Measurements from ENCODE around the gene SLC35B2.

The SLC35B2 gene

GRCh38 chr6:44223319-44224028, 33.9 kb downstream of the SLC35B2 start, which contains the start of gene SLC29A1:
Gene SLC29A1 (plus strand): TSS chr6:44223595. CDS start chr6:44227314, 3,719 bp downstream.
- no peak within 1 kb of the TSS for H3K27ac ChIP-seq (ENCODE audit: low read depth, low read length, severe bottlenecking)
- no peaks in the 10 kb centered on the region for H3K9me3 ChIP-seq (ENCODE audit: control insufficient read depth, low read length)
- WGBS, 2 experiments (ENCODE audit: insufficient coverage in 2 of 2) = 0% methylated on average over 49 to 63 of the region's 73 CpGs
- peak within 1 kb of the TSS; percentile 44 for H3K4me3 ChIP-seq (ENCODE audit: extremely low read depth, insufficient read depth, low read length, poor library complexity, severe bottlenecking)
- peaks cover 31% of the 10 kb centered on the region for H3K4me1 ChIP-seq (ENCODE audit: control insufficient read depth, insufficient read depth, low read length, poor library complexity, severe bottlenecking)
- no peaks in the 10 kb centered on the region for H3K36me3 ChIP-seq (ENCODE audit: control insufficient read depth, insufficient read depth, low read length)

DNA sequence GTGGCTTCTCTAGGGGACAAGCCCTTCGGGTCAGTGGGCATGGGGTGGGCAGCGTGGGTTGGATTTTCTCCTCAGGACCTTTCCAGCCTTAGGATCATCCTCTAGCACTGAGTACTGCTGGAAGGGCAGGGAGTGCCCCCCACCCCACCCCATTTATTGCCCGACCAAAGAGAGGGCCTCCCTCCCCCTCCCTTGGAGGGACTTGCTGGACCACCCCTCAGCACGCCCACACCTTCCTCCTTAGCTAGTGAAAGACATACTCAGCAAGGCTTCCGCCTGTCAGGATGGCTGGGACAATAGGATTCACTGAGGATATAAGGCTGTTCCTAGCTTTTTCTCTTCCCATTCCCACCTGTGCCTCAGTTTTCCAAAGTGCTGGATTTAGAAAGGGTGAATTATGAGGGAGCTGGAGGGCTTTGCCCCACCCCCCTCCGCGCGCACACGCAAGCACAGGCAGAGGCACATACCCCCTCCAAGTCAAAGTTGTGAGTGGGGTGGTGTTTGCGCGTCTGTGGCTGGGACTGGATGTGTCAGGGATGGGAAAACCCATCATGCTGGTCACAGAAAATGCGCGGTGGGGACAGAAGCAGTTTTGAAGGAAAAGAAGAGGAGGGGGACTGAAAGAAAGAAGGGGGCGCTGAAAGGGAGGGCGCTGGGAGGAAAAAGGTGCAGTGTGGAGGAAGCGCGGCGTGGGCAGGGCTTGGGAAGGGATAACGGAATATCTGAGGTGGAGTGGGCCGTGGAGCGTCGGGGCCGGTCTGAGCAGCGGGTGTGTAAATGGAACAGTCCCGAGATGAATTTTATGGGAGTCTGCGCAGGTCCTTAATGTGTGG, 34.6 kb downstream of the SLC35B2 start:
- H3K4me1 ChIP-seq (ENCODE audit: control insufficient read depth, insufficient read depth, low read length, poor library complexity, severe bottlenecking) = peaks cover 38% of the 10 kb centered on the region

GRCh38 chr6:44221961-44222335, 35.4 kb downstream of the SLC35B2 start:
- H3K27ac ChIP-seq (ENCODE audit: low read depth, low read length, severe bottlenecking) = no peak overlapping the region
- peaks cover 45% of the 10 kb centered on the region for H3K4me1 ChIP-seq (ENCODE audit: control insufficient read depth, insufficient read depth, low read length, poor library complexity, severe bottlenecking)
- 60% methylated on average over 1 of the region's 2 CpGs; no CpG with 5 or more reads in 1 of the 2 experiments for WGBS, 2 experiments (ENCODE audit: insufficient coverage in 2 of 2)
- H3K36me3 ChIP-seq (ENCODE audit: control insufficient read depth, insufficient read depth, low read length) = no peaks in the 10 kb centered on the region
- H3K9me3 ChIP-seq (ENCODE audit: control insufficient read depth, low read length) = no peaks in the 10 kb centered on the region
- no peak overlapping the region for H3K4me3 ChIP-seq (ENCODE audit: extremely low read depth, insufficient read depth, low read length, poor library complexity, severe bottlenecking)

More for the DNA sequence above, 34.6 kb downstream of the SLC35B2 start:
- Histone ChIP-seq H3K4me3 (ENCODE audit: extremely low read depth, insufficient read depth, low read length, poor library complexity, severe bottlenecking) (peak overlapping the region; percentile 44), H3K27ac (ENCODE audit: low read depth, low read length, severe bottlenecking) (no peak overlapping the region), H3K9me3 (ENCODE audit: control insufficient read depth, low read length) (no peaks in the 10 kb centered on the region), H3K36me3 (ENCODE audit: control insufficient read depth, insufficient read depth, low read length) (no peaks in the 10 kb centered on the region)
- WGBS, 2 experiments (ENCODE audit: insufficient coverage in 2 of 2) = 4 to 7% methylated on average over 9 to 20 of the region's 26 CpGs

DNA sequence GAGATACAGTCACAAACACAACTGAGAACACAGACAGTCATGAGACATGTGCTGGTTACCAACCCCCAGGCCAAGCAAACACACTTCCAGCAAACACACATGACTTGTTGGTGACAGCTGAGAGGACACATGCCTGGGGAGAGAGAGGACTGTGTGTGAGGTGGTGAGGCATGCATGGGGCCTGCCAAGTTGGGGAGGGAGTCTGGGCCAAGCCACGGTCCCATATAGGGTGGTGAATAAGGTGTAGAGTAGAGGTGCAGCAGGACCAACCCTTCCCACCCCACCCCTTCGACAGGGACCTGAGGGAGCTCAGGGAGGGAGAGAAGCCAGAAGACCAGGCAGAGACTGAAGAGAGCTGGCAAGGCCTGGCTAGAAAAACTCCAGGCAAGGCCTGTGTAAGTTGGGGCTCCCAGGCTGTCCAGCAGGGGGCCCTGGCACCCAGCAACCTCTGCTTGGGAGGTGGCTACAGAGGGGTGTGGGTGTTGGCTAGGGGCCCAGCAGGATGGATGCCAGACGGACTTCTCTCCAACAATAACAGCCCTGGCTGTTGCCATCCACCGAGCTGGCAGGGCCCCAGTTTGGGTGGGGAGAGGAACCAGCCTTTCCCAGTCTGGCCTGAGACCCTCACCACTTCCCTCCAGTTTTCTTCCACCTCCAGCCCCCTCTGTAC, 35.9 kb downstream of the SLC35B2 start:
- WGBS, 2 experiments (ENCODE audit: insufficient coverage in 2 of 2) = no CpG with 5 or more reads among the region's 4 CpGs
- Histone ChIP-seq H3K4me3 (ENCODE audit: extremely low read depth, insufficient read depth, low read length, poor library complexity, severe bottlenecking) (no peak overlapping the region), H3K36me3 (ENCODE audit: control insufficient read depth, insufficient read depth, low read length) (no peaks in the 10 kb centered on the region), H3K9me3 (ENCODE audit: control insufficient read depth, low read length) (no peaks in the 10 kb centered on the region), H3K27ac (ENCODE audit: low read depth, low read length, severe bottlenecking) (no peak overlapping the region), H3K4me1 (ENCODE audit: control insufficient read depth, insufficient read depth, low read length, poor library complexity, severe bottlenecking) (peaks cover 45% of the 10 kb centered on the region)

DNA sequence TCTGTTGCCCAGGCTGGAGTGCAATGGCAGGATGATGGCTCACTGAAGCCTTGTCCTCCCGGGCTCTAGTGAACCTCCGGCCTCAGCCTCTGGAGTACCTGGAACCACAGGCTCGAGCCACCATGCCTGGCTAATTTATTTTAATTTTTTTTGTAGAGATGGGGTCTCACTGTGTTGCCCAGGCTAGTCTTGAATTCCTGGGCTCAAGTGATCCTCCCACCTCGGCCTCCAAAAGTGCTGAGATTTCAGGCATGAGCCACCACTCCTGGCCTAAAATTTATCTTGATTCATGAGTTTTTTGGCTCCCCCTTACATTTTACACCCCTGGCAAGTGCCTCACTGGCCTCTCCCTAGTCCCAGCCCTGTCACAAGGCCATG, 36.4 kb downstream of the SLC35B2 start:
- Histone ChIP-seq H3K4me3 (ENCODE audit: extremely low read depth, insufficient read depth, low read length, poor library complexity, severe bottlenecking) (no peak overlapping the region), H3K27ac (ENCODE audit: low read depth, low read length, severe bottlenecking) (no peak overlapping the region), H3K4me1 (ENCODE audit: control insufficient read depth, insufficient read depth, low read length, poor library complexity, severe bottlenecking) (peaks cover 40% of the 10 kb centered on the region), H3K36me3 (ENCODE audit: control insufficient read depth, insufficient read depth, low read length) (no peaks in the 10 kb centered on the region), H3K9me3 (ENCODE audit: control insufficient read depth, low read length) (no peaks in the 10 kb centered on the region)
- 94 to 100% methylated on average over 3 to 4 of the region's 4 CpGs for WGBS, 2 experiments (ENCODE audit: insufficient coverage in 2 of 2)

- WGBS, 2 experiments (ENCODE audit: insufficient coverage in 2 of 2) = 43 to 93% methylated on average over 7 to 15 of the region's 28 CpGs
- Histone ChIP-seq H3K4me3 (ENCODE audit: extremely low read depth, insufficient read depth, low read length, poor library complexity, severe bottlenecking) (peak overlapping the region; percentile 44), H3K4me1 (ENCODE audit: control insufficient read depth, insufficient read depth, low read length, poor library complexity, severe bottlenecking) (peaks cover 40% of the 10 kb centered on the region)
Observed at GRCh38 chr6:44219815-44220784, 37.2 kb downstream of the SLC35B2 start.

DNA sequence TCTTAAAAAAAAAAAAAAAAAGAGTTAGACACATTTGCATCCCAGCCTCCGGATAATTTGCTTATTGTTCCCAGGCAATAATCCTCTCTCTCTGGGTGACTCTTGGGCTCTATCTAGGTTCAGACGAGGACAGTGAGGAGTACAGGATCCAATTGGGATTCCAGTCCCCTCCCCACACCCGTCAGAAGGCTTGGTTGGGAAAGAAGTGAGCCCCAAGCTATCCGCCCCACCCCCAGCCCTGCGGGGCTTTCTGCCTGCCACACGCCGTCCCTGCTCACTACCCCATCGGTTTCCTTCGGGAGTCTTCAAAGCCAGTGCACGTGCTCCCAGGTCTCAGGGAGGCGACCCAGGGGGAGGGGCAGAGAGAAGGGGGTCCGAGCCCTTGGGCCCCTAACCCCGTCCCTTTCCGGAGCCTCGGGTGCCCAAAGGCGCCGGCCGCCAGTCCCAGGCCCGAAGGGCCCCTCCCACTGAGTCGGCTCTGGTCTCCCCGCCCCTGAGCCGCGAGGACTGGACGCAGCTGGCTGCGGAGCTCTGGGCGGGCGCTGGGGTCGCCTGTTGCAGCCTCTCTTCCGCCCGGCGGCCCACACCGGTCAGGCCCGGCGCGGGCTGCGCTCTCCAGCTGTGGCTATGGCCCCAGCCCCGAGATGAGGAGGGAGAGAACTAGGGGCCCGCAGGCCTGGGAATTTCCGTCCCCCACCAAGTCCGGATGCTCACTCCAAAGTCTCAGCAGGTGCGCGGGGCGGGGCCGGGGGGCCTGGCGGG, 38.1 kb downstream of the SLC35B2 start:
- Histone ChIP-seq H3K4me1 (ENCODE audit: control insufficient read depth, insufficient read depth, low read length, poor library complexity, severe bottlenecking) (peaks cover 34% of the 10 kb centered on the region), H3K9me3 (ENCODE audit: control insufficient read depth, low read length) (no peaks in the 10 kb centered on the region), H3K4me3 (ENCODE audit: extremely low read depth, insufficient read depth, low read length, poor library complexity, severe bottlenecking) (peak overlapping the region; percentile 44), H3K36me3 (ENCODE audit: control insufficient read depth, insufficient read depth, low read length) (no peaks in the 10 kb centered on the region), H3K27ac (ENCODE audit: low read depth, low read length, severe bottlenecking) (no peak overlapping the region)
- WGBS, 2 experiments (ENCODE audit: insufficient coverage in 2 of 2) = 1% methylated on average over 26 to 28 of the region's 45 CpGs

More at GRCh38 chr6:44219815-44220784, 37.2 kb downstream of the SLC35B2 start:
- Histone ChIP-seq H3K36me3 (ENCODE audit: control insufficient read depth, insufficient read depth, low read length) (no peaks in the 10 kb centered on the region), H3K9me3 (ENCODE audit: control insufficient read depth, low read length) (no peaks in the 10 kb centered on the region), H3K27ac (ENCODE audit: low read depth, low read length, severe bottlenecking) (no peak overlapping the region)

GRCh38 chr6:44217332-44218143, 39.8 kb downstream of the SLC35B2 start:
- 53 to 60% methylated on average over 14 of the region's 16 CpGs for WGBS, 2 experiments (ENCODE audit: insufficient coverage in 2 of 2)
- no peak overlapping the region for H3K27ac ChIP-seq (ENCODE audit: low read depth, low read length, severe bottlenecking)
- no peak overlapping the region for H3K4me3 ChIP-seq (ENCODE audit: extremely low read depth, insufficient read depth, low read length, poor library complexity, severe bottlenecking)

More at GRCh38 chr6:44217332-44218143, 39.8 kb downstream of the SLC35B2 start:
- H3K9me3 ChIP-seq (ENCODE audit: control insufficient read depth, low read length) = no peaks in the 10 kb centered on the region
- H3K4me1 ChIP-seq (ENCODE audit: control insufficient read depth, insufficient read depth, low read length, poor library complexity, severe bottlenecking) = peaks cover 28% of the 10 kb centered on the region
- H3K36me3 ChIP-seq (ENCODE audit: control insufficient read depth, insufficient read depth, low read length) = no peaks in the 10 kb centered on the region
